ENCODE data around the gene LRRC71. TPM values are rescaled to one million over a fixed set of nuclear protein-coding genes. Genes with fewer than 3 reads are reported as not detected.

Gene LRRC71
- total RNA-seq, 2 experiments from 2014 or later: not detected

DNA sequence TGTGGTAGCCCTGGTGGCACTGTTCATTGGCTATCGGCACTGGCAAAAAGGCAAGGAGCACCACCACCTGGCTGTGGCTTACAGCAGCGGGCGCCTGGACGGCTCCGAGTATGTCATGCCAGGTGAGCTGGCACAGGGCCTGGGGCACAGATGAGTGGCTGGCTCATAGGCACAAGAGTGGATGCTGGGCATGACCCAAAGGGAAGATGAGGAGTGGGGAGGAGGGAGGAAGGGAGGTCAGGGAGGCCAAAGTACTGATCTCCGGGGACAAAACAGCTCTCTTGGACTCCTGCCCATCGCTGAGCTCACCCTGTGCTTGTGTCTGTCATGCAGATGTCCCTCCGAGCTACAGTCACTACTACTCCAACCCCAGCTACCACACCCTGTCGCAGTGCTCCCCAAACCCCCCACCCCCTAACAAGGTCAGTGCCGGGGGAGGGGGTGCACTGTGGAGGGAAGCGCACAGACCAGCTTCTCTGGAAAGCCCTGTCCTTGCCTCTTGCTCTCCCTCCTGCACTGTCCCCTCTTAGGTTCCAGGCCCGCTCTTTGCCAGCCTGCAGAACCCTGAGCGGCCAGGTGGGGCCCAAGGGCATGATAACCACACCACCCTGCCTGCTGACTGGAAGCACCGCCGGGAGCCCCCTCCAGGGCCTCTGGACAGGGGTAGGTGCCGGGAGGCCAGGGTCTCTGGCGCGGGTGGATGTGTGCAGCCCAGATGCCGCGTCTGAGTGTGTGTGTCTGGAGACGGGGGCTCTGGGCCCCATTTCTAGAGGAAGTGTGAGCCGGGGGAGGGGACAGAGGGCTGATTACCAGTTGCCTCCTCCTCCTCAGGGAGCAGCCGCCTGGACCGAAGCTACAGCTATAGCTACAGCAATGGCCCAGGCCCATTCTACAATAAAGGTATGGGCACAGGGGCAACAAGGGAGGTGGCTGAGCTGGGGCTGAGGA, 7.3 kb upstream of the LRRC71 start:
- no peaks in the 10 kb centered on the region for H3K4me1 Mint-ChIP-seq (ENCODE audit: low read depth)
- H3K27me3 ChIP-seq (ENCODE audit: control insufficient read depth in 1 of 2, insufficient read depth in 2 of 2, low read length in 2 of 2): peaks cover 3 to 7% of the 10 kb centered on the region in 2 experiments
- no peak overlapping the region for H3K27ac ChIP-seq (ENCODE audit: low read depth in 1 of 2, low read length in 2 of 2)
- no peak overlapping the region for H3K4me3 ChIP-seq (ENCODE audit: low read length)
- ATAC-seq (ENCODE audit: poor library complexity) (no peak), DNase-seq (no peak)
- no peaks in the 10 kb centered on the region for H3K36me3 ChIP-seq (ENCODE audit: insufficient read depth, low read length)
- intact Hi-C loops (cut with DNase I, micrococcal nuclease): loop anchor here (5.0 kb wide), 2 partner anchors 49 to 164 kb away; no protein-coding TSS in a partner anchor
- H3K4me3 Mint-ChIP-seq: no peak overlapping the region
- peaks cover 53% of the 10 kb centered on the region for H3K27me3 Mint-ChIP-seq
- H3K27ac Mint-ChIP-seq: no peak overlapping the region
- H3K36me3 Mint-ChIP-seq (ENCODE audit: low read depth): no peaks in the 10 kb centered on the region
- H3K9me3 ChIP-seq (ENCODE audit: control insufficient read depth in 1 of 2, insufficient read depth in 1 of 2, low read length in 2 of 2): peaks cover 0 to 9% of the 10 kb centered on the region in 2 experiments
- ChIA-PET POLR2A (interaction anchor here (0.6 kb wide), 1 partner anchor 15 kb away, joined by 4 read pairs; no protein-coding TSS in a partner anchor), CTCF (no interaction called here)
- TF ChIP-seq, protein P1, sequence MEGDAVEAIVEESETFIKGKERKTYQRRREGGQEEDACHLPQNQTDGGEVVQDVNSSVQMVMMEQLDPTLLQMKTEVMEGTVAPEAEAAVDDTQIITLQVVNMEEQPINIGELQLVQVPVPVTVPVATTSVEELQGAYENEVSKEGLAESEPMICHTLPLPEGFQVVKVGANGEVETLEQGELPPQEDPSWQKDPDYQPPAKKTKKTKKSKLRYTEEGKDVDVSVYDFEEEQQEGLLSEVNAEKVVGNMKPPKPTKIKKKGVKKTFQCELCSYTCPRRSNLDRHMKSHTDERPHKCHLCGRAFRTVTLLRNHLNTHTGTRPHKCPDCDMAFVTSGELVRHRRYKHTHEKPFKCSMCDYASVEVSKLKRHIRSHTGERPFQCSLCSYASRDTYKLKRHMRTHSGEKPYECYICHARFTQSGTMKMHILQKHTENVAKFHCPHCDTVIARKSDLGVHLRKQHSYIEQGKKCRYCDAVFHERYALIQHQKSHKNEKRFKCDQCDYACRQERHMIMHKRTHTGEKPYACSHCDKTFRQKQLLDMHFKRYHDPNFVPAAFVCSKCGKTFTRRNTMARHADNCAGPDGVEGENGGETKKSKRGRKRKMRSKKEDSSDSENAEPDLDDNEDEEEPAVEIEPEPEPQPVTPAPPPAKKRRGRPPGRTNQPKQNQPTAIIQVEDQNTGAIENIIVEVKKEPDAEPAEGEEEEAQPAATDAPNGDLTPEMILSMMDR (IDR thresholded peaks at IDR 0.05): no peak
- H3K9me3 Mint-ChIP-seq: no peaks in the 10 kb centered on the region
- no peaks in the 10 kb centered on the region for H3K4me1 ChIP-seq (ENCODE audit: insufficient read depth, low read length)

DNA sequence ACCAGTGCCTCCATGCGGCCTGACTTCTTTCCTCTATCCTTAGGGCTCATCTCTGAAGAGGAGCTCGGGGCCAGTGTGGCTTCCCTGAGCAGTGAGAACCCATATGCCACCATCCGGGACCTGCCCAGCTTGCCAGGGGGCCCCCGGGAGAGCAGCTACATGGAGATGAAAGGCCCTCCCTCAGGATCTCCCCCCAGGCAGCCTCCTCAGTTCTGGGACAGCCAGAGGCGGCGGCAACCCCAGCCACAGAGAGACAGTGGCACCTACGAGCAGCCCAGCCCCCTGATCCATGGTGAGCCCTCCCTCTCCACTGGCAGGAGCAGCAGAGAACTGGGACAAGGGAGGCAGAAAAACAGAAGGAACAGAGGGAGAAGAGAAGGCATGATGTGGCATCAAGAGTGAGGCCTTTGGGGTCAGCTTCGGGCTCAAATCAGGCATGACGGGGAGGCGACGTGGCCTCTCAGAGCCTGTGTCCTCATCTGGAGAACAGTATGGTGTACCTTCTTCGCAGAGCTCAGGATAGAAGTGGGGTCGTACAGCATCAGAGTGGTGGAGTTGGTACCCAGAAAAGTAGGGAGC, 6.5 kb upstream of the LRRC71 start:
- Histone ChIP-seq H3K9me3 (ENCODE audit: control insufficient read depth in 1 of 2, insufficient read depth in 1 of 2, low read length in 2 of 2) (peaks cover 0 to 5% of the 10 kb centered on the region in 2 experiments), H3K27ac (ENCODE audit: low read depth in 1 of 2, low read length in 2 of 2) (no peak overlapping the region), H3K36me3 (ENCODE audit: insufficient read depth, low read length) (no peaks in the 10 kb centered on the region), H3K4me1 (ENCODE audit: insufficient read depth, low read length) (no peaks in the 10 kb centered on the region), H3K4me3 (ENCODE audit: low read length) (no peak overlapping the region), H3K27me3 (ENCODE audit: control insufficient read depth in 1 of 2, insufficient read depth in 2 of 2, low read length in 2 of 2) (peaks cover 3 to 7% of the 10 kb centered on the region in 2 experiments)
- ChIA-PET POLR2A (no interaction called here), CTCF (no interaction called here)
- TF ChIP-seq, protein P1 (IDR thresholded peaks at IDR 0.05): no peak
- H3K4me3 Mint-ChIP-seq: no peak overlapping the region
- no peaks in the 10 kb centered on the region for H3K36me3 Mint-ChIP-seq (ENCODE audit: low read depth)
- intact Hi-C loops (cut with DNase I, micrococcal nuclease): loop anchor here (5.0 kb wide), 2 partner anchors 48 to 163 kb away; no protein-coding TSS in a partner anchor
- ATAC-seq (ENCODE audit: poor library complexity) (no peak), DNase-seq (no peak)
- H3K27ac Mint-ChIP-seq: no peak overlapping the region
- peaks cover 58% of the 10 kb centered on the region for H3K27me3 Mint-ChIP-seq
- H3K4me1 Mint-ChIP-seq (ENCODE audit: low read depth): no peaks in the 10 kb centered on the region
- H3K9me3 Mint-ChIP-seq: no peaks in the 10 kb centered on the region

DNA sequence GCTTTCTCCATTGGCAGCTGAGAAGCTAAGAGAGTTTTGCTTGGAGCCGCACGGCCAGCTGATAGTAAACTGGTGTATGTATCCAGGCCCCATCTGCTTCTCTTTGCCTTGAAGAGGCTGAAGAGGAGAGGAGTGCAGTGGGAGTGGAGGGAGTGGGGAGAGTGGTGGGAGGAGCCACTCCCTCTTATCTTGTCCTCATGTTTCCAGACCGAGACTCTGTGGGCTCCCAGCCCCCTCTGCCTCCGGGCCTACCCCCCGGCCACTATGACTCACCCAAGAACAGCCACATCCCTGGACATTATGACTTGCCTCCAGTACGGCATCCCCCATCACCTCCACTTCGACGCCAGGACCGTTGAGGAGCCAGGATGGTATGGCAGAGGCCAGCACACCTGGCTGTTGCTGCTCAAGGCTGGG, 6.0 kb upstream of the LRRC71 start:
- ATAC-seq (ENCODE audit: poor library complexity): no peak
- TF ChIP-seq, protein P1 (IDR thresholded peaks at IDR 0.05): no peak
- Mint-ChIP-seq H3K4me1 (ENCODE audit: low read depth) (no peaks in the 10 kb centered on the region), H3K4me3 (no peak overlapping the region), H3K27ac (no peak overlapping the region), H3K36me3 (ENCODE audit: low read depth) (no peaks in the 10 kb centered on the region), H3K27me3 (peaks cover 64% of the 10 kb centered on the region), H3K9me3 (no peaks in the 10 kb centered on the region)
- Histone ChIP-seq H3K27ac (ENCODE audit: low read depth in 1 of 2, low read length in 2 of 2) (no peak overlapping the region), H3K27me3 (ENCODE audit: control insufficient read depth in 1 of 2, insufficient read depth in 2 of 2, low read length in 2 of 2) (peaks cover 3 to 10% of the 10 kb centered on the region in 2 experiments), H3K9me3 (ENCODE audit: control insufficient read depth in 1 of 2, insufficient read depth in 1 of 2, low read length in 2 of 2) (peaks cover 0 to 5% of the 10 kb centered on the region in 2 experiments), H3K4me3 (ENCODE audit: low read length) (no peak overlapping the region), H3K36me3 (ENCODE audit: insufficient read depth, low read length) (no peaks in the 10 kb centered on the region), H3K4me1 (ENCODE audit: insufficient read depth, low read length) (no peaks in the 10 kb centered on the region)
- DNase-seq: no peak
- intact Hi-C loops (cut with DNase I, micrococcal nuclease): loop anchor here (5.0 kb wide), 2 partner anchors 48 to 163 kb away; no protein-coding TSS in a partner anchor
- POLR2A ChIA-PET: no interaction called here
- CTCF ChIA-PET: no interaction called here
